ENCODE measurements around the gene ZNF417. TPM values are rescaled to one million over a fixed set of nuclear protein-coding genes. Genes with fewer than 3 reads are reported as not detected.
"Not testable (repeated sequence)": the region's sequence is repeated elsewhere in the genome, so short reads cannot be mapped to it uniquely, and the experiment has no call there.

The ZNF417 gene
- total RNA-seq, 2 donors from 2014 or later: 7.5 TPM

GRCh38 chr19:57905258-57905657, 11.1 kb downstream of the ZNF417 start:
- Histone ChIP-seq H3K4me3 (no peak overlapping the region), H3K4me1 (peaks cover 0 to 8% of the 10 kb centered on the region in 2 donors), H3K36me3 (peaks cover 24% of the 10 kb centered on the region), H3K27me3 (no peaks in the 10 kb centered on the region), H3K9me3 (peaks cover 0 to 10% of the 10 kb centered on the region in 2 donors), H3K27ac (no peak overlapping the region)
- no peak for TF ChIP-seq CTCF (IDR thresholded peaks at IDR 0.05)
- DNase-seq (ENCODE audit: low spot score): no peak

GRCh38 chr19:57903618-57904184, 12.7 kb downstream of the ZNF417 start:
- TF ChIP-seq CTCF (IDR thresholded peaks at IDR 0.05): peak in 1 of 2 donors; percentile 3
- H3K4me1 ChIP-seq: peaks cover 0 to 8% of the 10 kb centered on the region in 2 donors
- H3K27ac ChIP-seq: no peak overlapping the region
- H3K9me3 ChIP-seq: peaks cover 0 to 8% of the 10 kb centered on the region in 2 donors
- no peak overlapping the region for H3K4me3 ChIP-seq
- DNase-seq (ENCODE audit: low spot score): no peak
- H3K36me3 ChIP-seq: peaks cover 15% of the 10 kb centered on the region
- no peaks in the 10 kb centered on the region for H3K27me3 ChIP-seq

- Histone ChIP-seq H3K4me1 (peaks cover 0 to 8% of the 10 kb centered on the region in 2 donors), H3K9me3 (no peaks in the 10 kb centered on the region), H3K27ac (no peak overlapping the region), H3K36me3 (no peaks in the 10 kb centered on the region), H3K27me3 (no peaks in the 10 kb centered on the region), H3K4me3 (no peak overlapping the region)
- no peak for DNase-seq (ENCODE audit: low spot score)
- TF ChIP-seq CTCF (IDR thresholded peaks at IDR 0.05): no peak
These were observed 16.1 kb downstream of the ZNF417 start for GRCh38 chr19:57900311-57900710.

- H3K4me1 ChIP-seq: peaks cover 0 to 14% of the 10 kb centered on the region in 2 donors
- H3K4me3 ChIP-seq; DNase-seq (ENCODE audit: low spot score); H3K9me3 ChIP-seq; H3K27me3 ChIP-seq; H3K27ac ChIP-seq; H3K36me3 ChIP-seq: not testable (repeated sequence)
These were observed 25.7 kb downstream of the ZNF417 start for GRCh38 chr19:57890706-57891105.

GRCh38 chr19:57888560-57889231, 27.7 kb downstream of the ZNF417 start, which contains the start of gene ZNF814:
ZNF814 (minus strand) TSS chr19:57889037; CDS start chr19:57888802, 235 bp downstream.
- DNase-seq (ENCODE audit: low spot score): peak; percentile 89
- peak within 1 kb of the TSS; percentile 72 to 81 for H3K27ac ChIP-seq

More at GRCh38 chr19:57888560-57889231, 27.7 kb downstream of the ZNF417 start, which contains the start of gene ZNF814:
- peaks cover 0 to 14% of the 10 kb centered on the region in 2 donors for H3K4me1 ChIP-seq
- H3K9me3 ChIP-seq: no peaks in the 10 kb centered on the region
- peaks cover 6% of the 10 kb centered on the region for H3K36me3 ChIP-seq
- peak; percentile 14 to 60 for TF ChIP-seq CTCF (IDR thresholded peaks at IDR 0.05)
- H3K27me3 ChIP-seq: no peaks in the 10 kb centered on the region
- H3K4me3 ChIP-seq: peak within 1 kb of the TSS; percentile 66 to 76

Measured in right atrium auricular region (tissue), 2 donors.